ENCODE measurements around the gene RELL1.

Gene RELL1

DNA sequence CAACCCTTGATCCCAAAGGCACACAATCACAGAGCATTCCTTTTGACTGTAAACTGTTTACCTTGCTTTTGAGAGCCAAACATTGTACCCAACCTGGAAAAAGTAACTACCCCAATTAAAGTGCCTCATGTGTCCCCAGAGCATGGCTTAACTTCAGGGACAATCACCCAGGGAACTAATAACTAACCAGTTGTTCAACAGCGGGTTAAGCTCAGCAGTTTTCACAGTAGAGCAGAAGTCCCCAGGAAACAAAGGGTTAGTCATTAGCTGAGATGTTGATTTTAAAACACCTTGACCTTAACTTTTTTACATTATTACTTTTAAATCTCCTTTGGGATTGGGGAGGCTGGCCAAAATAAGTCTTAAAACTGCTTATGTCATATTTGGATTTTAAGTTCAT lies 94.8 kb downstream of the RELL1 start:
- no peak for DNase-seq

DNA sequence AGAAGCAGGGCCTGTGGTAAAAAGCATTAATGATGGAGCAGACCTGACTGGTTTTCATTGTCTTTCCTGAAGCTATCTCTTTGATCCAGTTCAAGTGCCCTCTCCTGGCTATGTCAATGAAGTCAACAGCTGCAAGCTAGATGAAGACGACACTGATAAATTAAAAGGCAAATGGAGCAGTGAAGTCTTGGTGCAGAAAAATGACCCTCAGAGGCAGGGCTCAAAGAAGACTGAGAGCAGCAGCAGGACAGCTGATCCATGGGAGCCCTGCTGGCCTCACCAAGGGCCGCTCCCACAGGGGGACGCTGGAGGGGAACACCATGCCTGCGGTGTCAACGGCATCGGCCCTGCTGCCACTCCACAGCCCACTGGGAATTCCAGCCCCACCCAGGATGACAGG lies 96.2 kb downstream of the RELL1 start:
- DNase-seq, result no peak

DNA sequence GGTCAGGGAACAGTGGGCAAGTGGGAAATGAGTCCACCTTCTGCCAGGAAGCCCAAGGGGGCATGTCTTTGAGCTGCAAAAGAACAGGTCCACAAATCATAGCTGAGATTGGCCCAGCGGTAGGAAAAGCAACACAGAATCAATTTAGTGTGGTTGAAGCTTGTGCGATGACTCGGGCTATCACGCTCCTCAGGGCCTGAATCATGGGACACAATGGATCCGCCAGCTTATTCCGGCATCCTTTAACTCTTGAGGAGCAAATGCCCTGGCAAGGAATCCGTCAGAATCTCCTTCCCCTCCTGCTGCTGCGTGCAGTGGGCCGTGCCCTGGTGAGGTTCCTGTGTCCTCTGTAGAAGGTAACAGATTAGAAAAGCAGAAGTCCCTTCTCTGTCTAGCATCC lies 98.0 kb downstream of the RELL1 start:
- no peak for DNase-seq

DNA sequence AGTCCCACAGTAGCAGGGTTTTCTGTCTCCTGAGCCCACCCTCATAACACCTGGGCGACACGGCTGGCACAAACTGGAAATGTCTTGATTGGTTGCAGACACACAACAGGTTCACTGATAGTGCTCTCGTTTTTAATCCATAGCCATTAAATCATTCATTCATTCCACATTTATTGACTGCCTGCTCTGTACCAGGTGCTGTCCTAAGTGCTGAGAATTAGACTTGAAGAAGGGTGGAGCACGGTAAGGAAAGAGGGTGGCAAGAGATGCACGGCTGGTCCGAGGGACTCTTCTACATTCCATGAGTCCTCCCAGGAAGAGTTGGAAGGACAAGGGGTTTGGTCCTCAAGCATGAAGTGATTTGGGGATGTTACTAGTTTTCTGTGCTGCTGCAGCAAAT lies 100.0 kb downstream of the RELL1 start:
- no peak for DNase-seq

DNA sequence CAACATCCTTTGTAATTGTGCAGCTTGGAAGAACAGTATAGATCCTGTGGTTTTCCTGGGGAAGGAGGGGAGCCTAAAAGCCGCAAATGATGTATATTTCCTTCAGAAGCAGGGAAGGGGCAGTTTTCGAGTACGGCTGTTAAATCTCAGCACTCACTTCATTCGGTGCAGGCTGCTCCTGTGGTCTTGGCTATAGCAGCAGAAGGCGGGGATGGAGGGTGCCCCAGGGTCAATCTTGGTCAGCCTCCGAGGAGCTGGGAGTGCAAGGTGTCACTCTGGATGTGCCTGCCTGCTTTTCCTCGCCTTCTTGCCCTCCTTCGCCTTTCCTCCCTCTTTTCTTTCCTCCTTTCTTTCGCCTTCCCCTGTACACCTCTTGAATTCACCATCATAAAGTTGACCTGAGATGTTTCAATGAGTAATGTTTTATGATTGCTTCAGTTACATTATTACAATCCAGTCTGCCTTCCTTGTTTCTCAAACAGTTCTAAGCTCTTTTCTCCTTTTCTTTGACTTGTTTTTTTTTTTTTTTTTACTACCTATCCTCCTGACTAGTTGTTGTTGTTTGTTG lies 101.6 kb downstream of the RELL1 start:
- no peak for DNase-seq

DNA sequence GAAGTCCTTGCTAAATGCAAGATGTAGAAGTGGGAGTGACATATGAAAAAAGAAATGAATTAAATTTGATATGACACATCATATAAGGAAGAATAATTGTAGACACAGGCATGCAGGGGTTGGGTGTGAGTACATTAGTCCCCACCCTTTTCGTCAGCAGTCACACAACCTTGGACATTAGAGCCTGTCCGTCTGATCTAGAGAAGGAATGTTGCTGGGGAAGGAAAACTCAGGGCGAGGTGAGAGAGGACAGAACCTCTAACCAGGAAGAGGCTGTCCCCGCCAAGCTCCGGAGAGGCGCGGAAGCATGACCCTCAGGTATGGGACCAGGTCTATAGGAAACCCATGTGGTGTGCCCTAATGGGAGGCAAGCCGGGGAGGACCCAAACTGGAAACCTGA lies 102.1 kb downstream of the RELL1 start:
- no peak for DNase-seq

DNA sequence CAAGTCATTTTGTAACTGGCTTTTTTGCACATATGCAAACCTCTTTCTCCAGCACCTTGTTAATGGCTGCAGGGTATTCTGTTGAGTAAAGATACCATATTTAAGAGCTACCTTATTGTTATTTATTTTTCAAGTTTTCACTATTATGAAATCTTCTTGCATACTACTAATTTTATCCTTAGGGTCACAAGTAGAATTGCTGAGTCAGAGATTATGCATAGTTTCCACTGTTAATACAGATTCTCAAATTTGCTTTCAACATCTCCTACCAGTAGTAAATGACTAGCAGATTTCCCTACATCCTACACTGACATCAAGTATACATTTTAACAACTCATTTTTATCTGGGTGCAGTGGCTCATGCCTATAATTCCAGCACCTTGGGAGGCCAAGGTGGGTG lies 112.6 kb downstream of the RELL1 start:
- DNase-seq, result no peak

DNA sequence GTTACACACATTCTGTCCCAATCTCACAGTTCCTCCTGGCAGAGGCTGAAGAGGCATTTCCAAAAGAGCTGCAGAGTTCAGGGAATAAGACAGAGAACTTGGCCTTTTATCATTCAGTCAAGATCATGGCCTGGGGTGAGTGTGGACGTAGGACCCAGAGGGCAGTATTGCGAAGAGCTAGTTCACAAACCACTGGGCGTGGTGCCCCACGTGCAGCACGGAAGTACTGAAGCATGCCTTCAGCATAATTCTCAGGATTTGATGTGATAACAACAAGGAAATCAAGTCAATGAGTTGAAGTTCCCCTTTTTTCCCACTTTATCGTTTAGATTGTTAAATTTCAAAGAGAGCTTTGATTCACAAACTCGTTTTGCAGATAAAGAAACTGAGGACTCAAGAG lies 117.7 kb downstream of the RELL1 start:
- DNase-seq, result no peak

DNA sequence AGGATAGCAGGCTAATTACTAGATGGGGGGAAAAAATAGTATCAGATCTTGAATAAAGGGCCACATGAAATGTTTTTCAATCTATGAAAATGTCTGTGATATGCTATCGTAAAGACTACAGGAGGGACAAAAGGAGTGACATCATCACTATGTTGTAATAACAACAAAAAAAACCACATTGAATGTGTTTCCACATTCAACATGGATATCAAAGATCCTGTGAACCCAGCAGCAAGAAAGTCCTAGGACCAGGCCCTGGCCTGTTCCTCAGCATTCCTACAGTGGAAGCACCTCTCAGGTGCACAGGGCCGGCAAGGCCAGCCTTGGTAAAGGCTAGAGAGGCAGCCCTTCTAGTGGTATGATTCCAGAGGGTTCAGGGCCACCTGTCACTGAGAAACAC lies 118.3 kb downstream of the RELL1 start:
- no peak for DNase-seq

DNA sequence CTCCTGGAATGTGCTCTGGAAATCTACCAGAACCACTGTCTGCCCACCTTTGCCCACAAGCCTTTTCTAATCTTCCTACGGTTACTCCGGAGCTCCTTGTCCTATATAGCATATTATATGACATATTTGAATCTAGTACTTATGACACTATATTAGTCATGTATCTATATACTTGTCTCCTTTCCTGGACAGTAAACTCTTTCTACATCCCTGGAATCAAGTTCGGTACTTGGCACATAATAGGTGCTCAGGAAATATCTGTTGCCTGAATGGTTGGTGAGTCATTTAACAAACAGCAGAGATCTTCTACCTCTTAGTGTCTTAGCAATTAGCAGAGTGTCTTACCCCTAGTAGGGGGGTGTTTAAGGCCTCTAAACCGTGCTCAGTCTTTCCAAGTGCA lies 123.6 kb downstream of the RELL1 start:
- DNase-seq, result no peak

DNA sequence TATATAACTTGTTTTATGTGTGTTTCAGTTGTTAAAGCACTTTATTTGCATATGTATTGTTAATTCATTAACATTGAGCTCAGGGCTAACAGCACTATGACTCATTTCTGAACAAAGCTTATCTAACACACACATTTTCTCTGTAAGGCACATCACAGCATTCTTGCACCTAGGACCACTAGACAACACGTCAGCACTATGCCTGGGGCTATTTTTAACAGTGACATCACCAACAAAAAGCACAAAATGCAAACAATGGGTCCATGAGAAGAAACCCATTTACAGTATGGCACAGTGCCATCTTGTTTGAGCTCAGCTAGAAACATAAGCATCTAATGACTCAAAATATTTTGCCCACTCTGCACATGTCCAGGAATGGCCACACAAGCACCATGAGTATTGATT lies 124.4 kb downstream of the RELL1 start:
- peak; percentile 21 for DNase-seq

DNA sequence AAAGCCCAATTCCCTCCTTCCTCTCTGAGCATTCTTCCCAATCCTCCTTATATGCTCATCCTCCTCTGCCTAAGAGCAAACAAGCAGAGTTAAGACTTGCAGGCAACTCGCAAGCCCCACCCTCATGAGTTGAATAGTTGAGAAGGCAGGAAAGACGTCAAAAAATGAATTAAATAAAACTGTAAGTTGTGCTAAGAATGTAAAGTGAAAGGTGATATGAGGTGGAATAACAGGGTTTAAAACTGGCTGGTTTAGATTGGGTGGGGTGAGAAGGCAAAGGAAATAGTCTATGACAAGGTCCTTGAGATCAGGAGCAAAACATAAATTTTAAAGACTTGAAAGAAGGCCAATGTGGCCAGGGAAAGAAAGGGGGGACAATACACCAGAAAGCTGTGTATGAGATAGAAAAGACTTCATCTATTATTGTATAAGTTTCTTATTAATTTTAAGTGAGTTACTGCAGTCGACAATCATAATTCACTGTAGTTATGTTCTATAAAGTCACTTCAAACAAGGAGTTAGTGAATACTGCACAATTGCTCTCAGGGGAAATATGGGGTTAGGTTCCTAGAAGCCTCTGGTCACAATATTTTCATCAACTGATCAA lies 124.9 kb downstream of the RELL1 start:
- DNase-seq, result no peak

Data from activated CD4-positive, alpha-beta T cell treated with anti-CD3 and anti-CD28 coated beads, Interleukin-10, Interleukin-2, amounts not matched to agents 100 ng/mL and 50 ng/mL, durations not matched to agents 16 hours and 8 hours (primary cell).